NCI-H69 (cell line): Measurements from ENCODE around the gene TSPAN8.
A peak's percentile ranks its signal among the peaks of the same experiment; 100 is the strongest.
"Not testable (repeated sequence)": the region's sequence is repeated elsewhere in the genome, so short reads cannot be mapped to it uniquely, and the experiment has no call there.

ENCODE experiments used
- DNase-seq: peaks from one replicate; lab custom pipeline; 2025; lab: John Stamatoyannopoulos, UW

TSPAN8 gene

DNA sequence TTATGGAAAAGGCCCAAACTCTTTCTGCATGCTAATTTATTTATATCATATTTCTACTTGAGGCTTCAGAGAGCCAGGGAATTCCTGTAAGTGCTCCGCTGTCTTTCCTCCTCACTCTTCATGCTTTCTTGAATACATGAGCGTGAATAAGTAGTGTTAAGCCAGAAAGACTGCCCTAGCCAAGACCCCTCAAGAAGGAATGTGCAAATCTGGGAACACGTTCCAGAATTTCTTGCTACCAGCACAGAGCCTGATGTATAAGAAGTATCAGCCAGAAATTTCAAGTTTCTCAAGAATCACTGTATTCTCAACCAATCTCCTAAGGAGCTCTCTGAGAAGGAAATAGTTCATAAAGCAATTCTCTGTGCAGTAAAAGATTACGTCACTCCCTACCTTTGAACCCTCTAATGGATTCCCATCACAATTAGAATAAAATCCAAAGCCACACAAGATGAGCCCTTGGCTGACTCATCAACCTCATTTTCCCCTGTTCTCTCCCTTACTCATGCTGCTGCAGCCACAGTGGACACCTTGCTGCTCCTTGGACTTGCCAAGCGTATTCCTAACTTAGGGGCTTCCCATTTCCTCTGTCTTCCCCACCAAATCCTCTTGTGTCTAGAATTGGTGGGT is 6.9 kb upstream of the TSPAN8 start:
- no peak for DNase-seq

GRCh38 chr12:71164166-71164565 is 6.4 kb upstream of the TSPAN8 start:
- DNase-seq, result no peak

- DNase-seq, result no peak
Observed at GRCh38 chr12:71162832-71163763, 5.3 kb upstream of the TSPAN8 start.

- DNase-seq, result no peak
Observed at GRCh38 chr12:71161591-71161990, 3.8 kb upstream of the TSPAN8 start.

DNA sequence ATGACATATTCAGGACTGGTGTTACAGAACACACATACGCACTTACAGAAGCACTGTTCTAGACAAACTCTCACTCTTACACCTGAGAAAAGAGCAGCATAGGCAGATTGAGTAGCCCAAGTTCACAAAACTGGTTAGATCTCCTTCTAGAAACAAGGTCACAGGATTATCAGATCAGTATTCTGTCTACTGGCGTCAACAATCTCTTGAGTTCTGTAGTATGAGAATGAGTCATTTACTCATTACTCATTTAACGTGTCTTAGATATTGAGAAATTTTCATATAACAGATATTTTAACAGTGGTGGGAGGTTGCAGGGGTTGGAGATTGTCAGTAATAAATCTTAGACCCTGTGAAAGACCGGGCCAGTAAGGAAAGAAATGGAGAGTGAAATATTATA is 2.8 kb upstream of the TSPAN8 start:
- DNase-seq, result no peak

DNA sequence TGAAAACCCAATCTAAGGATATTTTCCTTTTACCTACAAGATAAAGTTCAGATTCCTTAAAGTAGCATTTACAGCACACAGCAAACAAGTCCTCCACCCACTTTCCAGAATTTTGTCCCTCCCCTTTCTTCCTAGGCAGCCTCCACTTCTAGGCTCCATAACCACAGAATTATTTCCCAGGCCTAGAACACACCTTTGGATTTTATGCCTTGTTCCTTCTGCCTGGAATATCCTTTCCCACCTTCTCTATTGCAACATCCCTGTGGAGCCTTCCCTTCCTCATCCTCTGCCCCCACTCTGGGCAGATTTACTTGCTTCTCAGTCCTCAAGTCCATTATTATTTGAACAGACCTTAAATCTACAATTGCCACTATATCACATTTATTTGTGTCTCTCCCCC is 2.1 kb upstream of the TSPAN8 start:
- no peak for DNase-seq

- DNase-seq, result no peak
Observed at GRCh38 chr12:71159264-71159663, 1.5 kb upstream of the TSPAN8 start.

DNA sequence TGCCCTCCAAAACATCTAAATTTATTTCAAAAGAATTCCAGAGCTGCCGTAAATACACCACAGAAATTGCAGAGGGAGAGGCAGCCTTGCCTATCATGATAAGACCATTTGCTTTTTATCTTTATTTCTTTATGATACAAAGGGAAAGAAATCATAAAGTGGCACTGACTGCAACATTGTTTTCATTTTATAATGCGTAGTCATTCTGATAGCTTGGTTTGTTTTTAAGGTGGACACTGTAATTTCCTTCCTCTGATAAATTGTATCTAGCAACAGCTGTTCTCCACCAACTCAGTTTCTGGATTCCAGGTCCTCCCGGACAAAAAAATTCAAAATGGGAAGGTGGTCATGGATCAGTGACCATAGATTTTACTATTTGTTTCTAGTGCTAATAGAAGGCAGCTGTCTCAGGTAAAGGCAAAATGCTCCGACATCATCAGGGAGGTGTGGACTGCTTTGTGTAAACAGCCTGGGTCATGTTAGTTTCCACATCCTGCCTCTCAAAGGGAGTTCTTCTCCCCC is 623 bp upstream of the TSPAN8 start:
- DNase-seq, result peak; percentile 86

DNA sequence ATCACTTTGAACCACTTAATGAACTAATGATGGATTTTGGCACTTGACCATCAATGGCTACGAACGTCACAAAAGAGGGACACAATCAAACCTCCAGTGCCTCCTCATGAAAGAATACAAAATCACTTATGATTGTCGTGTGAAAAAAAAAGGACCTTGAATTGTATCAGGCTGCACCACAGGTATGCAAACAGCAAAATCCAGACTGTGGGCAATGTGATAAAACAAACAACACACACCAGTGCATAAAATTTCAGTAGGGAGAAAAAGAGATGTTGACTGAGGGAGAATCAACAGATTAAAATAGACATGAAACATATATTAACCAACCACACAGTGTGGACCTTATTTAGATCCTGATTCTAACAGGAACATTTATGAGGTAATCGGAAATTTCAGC is 2.6 kb downstream of the TSPAN8 start:
- DNase-seq, result peak; percentile 9

GRCh38 chr12:71152851-71153250 is 4.9 kb downstream of the TSPAN8 start:
- DNase-seq, result no peak

DNA sequence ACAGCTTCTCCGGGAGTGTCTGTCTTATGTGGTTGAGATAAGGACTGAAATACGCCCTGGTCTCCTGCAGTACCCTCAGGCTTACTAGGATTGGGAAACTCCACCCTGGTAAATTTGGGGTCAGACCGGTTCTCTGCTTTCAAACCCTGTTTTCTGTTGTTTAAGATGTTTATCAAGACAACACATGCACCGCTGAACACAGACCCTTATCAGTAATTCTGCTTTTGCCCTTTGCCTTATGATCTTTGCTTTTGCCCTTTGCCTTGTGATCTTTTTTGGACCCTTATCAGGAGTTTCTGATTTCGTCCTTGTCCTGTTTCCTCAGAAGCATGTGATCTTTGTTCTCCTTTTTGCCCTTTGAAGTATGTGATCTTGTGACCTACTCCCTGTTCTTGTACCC is 7.8 kb downstream of the TSPAN8 start:
- DNase-seq, result not testable (repeated sequence)

GRCh38 chr12:71144682-71145081 is 13.1 kb downstream of the TSPAN8 start:
- no peak for DNase-seq

DNA sequence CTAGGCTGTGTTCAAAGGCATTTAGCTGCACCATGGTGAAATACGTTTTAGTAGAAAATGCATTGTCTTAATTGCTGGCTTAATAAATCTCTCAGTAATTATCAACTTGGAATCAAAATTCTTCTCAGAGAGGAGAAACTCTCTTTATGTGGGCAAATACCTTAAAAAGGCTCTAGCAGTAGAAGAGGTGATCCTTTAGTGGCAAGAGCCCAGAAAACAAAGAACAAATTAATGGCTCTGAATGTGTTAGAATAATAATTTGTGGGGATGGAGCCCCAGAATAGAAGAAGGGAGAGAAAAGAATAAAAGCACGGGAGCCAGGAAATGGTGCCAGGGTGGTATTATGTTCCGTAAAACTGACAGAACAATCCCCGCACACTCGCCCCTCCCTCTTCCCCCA is 14.8 kb downstream of the TSPAN8 start:
- no peak for DNase-seq

GRCh38 chr12:71142016-71142415 is 15.8 kb downstream of the TSPAN8 start:
- no peak for DNase-seq

DNA sequence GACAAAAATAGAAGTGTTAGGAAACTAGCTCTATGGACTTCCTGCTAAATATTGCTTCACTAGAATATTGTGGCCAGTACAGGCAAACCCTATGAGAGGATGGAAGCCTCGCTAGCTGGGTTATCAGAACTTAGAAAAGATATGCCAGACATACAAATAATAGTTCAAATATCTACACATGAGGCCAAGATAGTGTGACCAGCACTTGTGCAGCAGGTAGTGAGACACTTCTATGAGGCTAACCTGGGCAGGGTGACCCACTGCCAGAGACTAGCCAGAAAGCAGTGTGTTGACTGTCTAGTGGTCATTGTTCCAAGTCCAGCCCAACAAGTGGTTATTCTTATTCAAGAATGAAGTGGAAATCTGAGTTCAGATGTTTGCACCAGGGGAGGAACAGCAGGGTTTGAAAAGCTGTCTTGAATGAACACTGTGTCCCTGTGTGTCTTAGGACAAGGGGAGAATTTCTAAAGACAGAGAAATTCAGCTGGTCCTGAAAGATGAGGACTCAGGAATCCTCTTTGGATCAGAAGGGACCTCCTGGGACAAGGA is 16.3 kb downstream of the TSPAN8 start:
- no peak for DNase-seq

- DNase-seq, result no peak
Observed at GRCh38 chr12:71139153-71139735, 18.6 kb downstream of the TSPAN8 start.

GRCh38 chr12:71138011-71138410 is 19.8 kb downstream of the TSPAN8 start:
- no peak for DNase-seq

DNA sequence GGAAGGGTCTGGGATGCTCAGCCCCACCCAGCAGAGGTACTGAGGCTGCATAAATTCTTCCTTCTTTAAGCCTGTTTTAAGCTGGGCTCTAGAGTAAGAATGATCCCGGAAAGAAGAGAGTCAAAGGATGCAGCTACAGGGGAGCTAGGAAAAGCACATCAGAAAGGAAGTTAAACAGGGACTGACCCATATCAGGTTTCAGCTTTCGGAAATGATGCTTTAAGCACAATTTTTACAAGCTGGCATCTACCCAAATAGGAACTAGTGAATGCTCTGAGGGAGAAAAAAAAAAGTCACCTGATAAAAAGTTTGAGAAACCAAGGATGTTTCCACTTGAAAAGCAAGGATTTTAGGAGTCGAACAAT is 22.0 kb downstream of the TSPAN8 start:
- DNase-seq, result peak; percentile 24

- DNase-seq, result no peak
Observed at GRCh38 chr12:71135077-71135811, 22.6 kb downstream of the TSPAN8 start.

DNA sequence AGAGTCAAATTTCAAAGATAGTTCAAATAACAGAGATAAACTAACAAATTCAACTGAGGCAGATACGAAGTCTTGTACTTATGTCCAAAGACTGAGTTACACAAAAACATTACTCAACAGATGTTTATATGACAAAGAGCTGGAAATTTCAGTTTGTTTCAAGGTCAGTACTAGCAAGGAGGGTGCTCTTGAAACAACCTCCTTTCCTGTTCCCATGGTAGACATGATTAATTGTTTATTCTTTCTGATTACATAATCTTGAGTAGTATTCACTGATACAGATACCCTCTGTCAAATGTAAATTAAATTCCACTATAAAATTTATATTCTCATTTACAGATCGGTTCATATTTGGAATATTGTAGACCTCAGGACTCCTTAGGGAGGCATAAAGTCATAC is 23.4 kb downstream of the TSPAN8 start:
- no peak for DNase-seq

- DNase-seq, result no peak
Observed at GRCh38 chr12:71130521-71131069, 27.2 kb downstream of the TSPAN8 start.

DNA sequence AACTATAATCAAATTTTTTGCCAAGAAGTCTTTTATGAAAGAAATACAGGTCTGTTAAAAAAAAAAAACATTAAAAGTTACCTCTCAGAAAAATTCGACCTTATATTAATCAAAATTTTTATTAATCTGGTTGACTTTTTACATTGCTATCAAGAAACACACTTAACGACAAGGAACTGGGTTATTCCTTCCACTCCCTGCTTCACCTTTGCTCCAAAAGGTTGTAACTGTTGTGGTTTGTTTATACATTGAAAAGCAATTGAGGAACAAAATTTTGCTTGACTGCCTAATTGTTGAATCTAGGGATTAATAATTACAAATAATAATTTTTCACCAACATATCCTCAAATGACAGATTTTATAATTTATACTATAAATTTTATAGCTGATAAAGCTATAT is 28.4 kb downstream of the TSPAN8 start:
- no peak for DNase-seq
